ENCODE results near the gene DDX23. TPM values are rescaled to one million over a fixed set of nuclear protein-coding genes. Genes with fewer than 3 reads are reported as not detected.

DDX23 gene
- polyA plus RNA-seq, 1 donor (not counting 4 experiments of a cell fraction or from before 2014, with no cell fraction given), result 57.8 TPM

DNA sequence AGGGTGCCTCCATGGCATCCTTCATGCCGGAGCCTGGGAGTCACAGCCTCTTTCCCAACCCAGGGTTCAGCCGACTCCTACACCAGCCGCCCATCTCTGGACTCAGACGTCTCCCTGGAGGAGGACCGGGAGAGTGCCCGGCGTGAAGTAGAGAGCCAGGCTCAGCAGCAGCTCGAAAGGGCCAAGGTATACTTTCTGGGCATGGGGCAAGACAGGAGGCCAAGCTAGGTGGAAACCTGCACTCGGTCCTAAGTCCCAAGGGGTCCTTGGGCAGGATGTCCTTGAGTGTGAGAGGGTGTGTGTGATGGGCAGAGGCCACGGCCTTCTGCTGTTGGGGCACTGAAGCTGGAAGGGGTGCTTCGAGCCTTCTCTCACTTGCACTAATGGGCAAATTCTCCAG, 28.7 kb downstream of the DDX23 start:
- dilution Hi-C loops (cut with MboI; ENCODE audit: extremely low pct_ligation_motif_present, low sequenced_read_pairs), result no loop called here
- no peak overlapping the region for H3K4me2 ChIP-seq (ENCODE audit: control insufficient read depth, extremely low read depth, insufficient read depth, low read depth, low read length)
- DNase-seq (ENCODE audit: low read depth, low spot score) (no peak), FAIRE-seq (no peak)
- H3K27me3 ChIP-seq (ENCODE audit: control insufficient read depth, extremely low read depth, insufficient read depth, low read length), result no peaks in the 10 kb centered on the region
- H3K79me2 ChIP-seq (ENCODE audit: control insufficient read depth, insufficient read depth, low read length), result no peaks in the 10 kb centered on the region
- no peak overlapping the region for H3K4me3 ChIP-seq (ENCODE audit: control insufficient read depth in 2 of 3, extremely low read depth in 1 of 3, insufficient read depth in 2 of 3, low read depth in 1 of 3, low read length in 3 of 3)
- no peaks in the 10 kb centered on the region for H3K9me3 ChIP-seq (ENCODE audit: control insufficient read depth, low read depth, low read length)
- TF ChIP-seq EZH2 (IDR thresholded peaks at IDR 0.05; ENCODE audit: low read length), result no peak
- TF ChIP-seq, protein P1, sequence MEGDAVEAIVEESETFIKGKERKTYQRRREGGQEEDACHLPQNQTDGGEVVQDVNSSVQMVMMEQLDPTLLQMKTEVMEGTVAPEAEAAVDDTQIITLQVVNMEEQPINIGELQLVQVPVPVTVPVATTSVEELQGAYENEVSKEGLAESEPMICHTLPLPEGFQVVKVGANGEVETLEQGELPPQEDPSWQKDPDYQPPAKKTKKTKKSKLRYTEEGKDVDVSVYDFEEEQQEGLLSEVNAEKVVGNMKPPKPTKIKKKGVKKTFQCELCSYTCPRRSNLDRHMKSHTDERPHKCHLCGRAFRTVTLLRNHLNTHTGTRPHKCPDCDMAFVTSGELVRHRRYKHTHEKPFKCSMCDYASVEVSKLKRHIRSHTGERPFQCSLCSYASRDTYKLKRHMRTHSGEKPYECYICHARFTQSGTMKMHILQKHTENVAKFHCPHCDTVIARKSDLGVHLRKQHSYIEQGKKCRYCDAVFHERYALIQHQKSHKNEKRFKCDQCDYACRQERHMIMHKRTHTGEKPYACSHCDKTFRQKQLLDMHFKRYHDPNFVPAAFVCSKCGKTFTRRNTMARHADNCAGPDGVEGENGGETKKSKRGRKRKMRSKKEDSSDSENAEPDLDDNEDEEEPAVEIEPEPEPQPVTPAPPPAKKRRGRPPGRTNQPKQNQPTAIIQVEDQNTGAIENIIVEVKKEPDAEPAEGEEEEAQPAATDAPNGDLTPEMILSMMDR (optimal IDR thresholded peaks at IDR 0.05 in 1 of 3, IDR thresholded peaks at IDR 0.05 in 1 of 3, conservative IDR thresholded peaks at IDR 0.05 in 1 of 3; ENCODE audit: extremely low read depth in 1 of 3, insufficient read depth in 2 of 3, low read length in 3 of 3), result no peak
- H3K9me1 ChIP-seq (ENCODE audit: control insufficient read depth, extremely low read depth, insufficient read depth, low read length), result peaks cover 2% of the 10 kb centered on the region
- no peak overlapping the region for H2AFZ ChIP-seq (ENCODE audit: control insufficient read depth, low read length)
- H4K20me1 ChIP-seq (ENCODE audit: control insufficient read depth, extremely low read depth, insufficient read depth, low read length), result no peaks in the 10 kb centered on the region
- H3K9ac ChIP-seq (ENCODE audit: control insufficient read depth, extremely low read depth, insufficient read depth, low read length), result no peak overlapping the region
- no peak overlapping the region for H3K27ac ChIP-seq (ENCODE audit: control insufficient read depth, insufficient read depth, low read length)
- H3K4me1 ChIP-seq (ENCODE audit: control insufficient read depth, extremely low read depth, insufficient read depth, low read length), result peaks cover 5% of the 10 kb centered on the region
- H3K36me3 ChIP-seq (ENCODE audit: control insufficient read depth in 2 of 2, extremely low read depth in 1 of 2, insufficient read depth in 2 of 2, low read length in 2 of 2), result peaks cover 4 to 8% of the 10 kb centered on the region in 2 experiments

DNA sequence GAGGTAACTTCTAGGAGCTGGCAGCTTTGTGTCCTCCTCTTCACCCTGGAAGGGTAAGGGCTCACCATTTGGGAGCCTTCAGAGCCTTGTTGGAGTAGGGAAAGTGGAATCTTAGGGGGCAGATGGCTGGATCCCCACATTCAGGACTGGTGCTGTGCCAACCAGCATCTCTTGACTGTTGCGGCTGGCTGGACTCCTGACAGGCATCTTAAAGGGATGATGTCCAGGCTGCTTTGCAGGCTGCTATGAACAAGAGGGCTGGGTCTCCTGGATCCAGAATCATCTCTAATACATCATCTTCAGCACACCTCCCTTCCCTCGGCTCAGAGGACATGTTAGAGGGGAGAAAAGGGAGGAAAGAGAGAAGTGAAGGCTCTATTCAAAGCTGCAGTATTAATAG, 29.3 kb downstream of the DDX23 start:
- Histone ChIP-seq H3K4me3 (ENCODE audit: control insufficient read depth in 2 of 3, extremely low read depth in 1 of 3, insufficient read depth in 2 of 3, low read depth in 1 of 3, low read length in 3 of 3) (no peak overlapping the region), H3K27ac (ENCODE audit: control insufficient read depth, insufficient read depth, low read length) (no peak overlapping the region), H3K9me1 (ENCODE audit: control insufficient read depth, extremely low read depth, insufficient read depth, low read length) (peaks cover 2% of the 10 kb centered on the region), H2AFZ (ENCODE audit: control insufficient read depth, low read length) (no peak overlapping the region), H3K9ac (ENCODE audit: control insufficient read depth, extremely low read depth, insufficient read depth, low read length) (no peak overlapping the region), H3K4me1 (ENCODE audit: control insufficient read depth, extremely low read depth, insufficient read depth, low read length) (peaks cover 8% of the 10 kb centered on the region), H3K79me2 (ENCODE audit: control insufficient read depth, insufficient read depth, low read length) (no peaks in the 10 kb centered on the region), H3K27me3 (ENCODE audit: control insufficient read depth, extremely low read depth, insufficient read depth, low read length) (no peaks in the 10 kb centered on the region), H3K4me2 (ENCODE audit: control insufficient read depth, extremely low read depth, insufficient read depth, low read depth, low read length) (no peak overlapping the region), H3K36me3 (ENCODE audit: control insufficient read depth in 2 of 2, extremely low read depth in 1 of 2, insufficient read depth in 2 of 2, low read length in 2 of 2) (peaks cover 0 to 5% of the 10 kb centered on the region in 2 experiments), H3K9me3 (ENCODE audit: control insufficient read depth, low read depth, low read length) (no peaks in the 10 kb centered on the region), H4K20me1 (ENCODE audit: control insufficient read depth, extremely low read depth, insufficient read depth, low read length) (no peaks in the 10 kb centered on the region)
- no peak for TF ChIP-seq EZH2 (IDR thresholded peaks at IDR 0.05; ENCODE audit: low read length)
- TF ChIP-seq, protein P1 (optimal IDR thresholded peaks at IDR 0.05 in 1 of 3, IDR thresholded peaks at IDR 0.05 in 1 of 3, conservative IDR thresholded peaks at IDR 0.05 in 1 of 3; ENCODE audit: extremely low read depth in 1 of 3, insufficient read depth in 2 of 3, low read length in 3 of 3), result no peak
- FAIRE-seq, result no peak
- DNase-seq (ENCODE audit: low read depth, low spot score), result no peak
- dilution Hi-C loops (cut with MboI; ENCODE audit: extremely low pct_ligation_motif_present, low sequenced_read_pairs), result no loop called here
